Mammary epithelial cell (primary cell): ENCODE measurements around the gene NOX5.

Source experiments
- EZH2 ChIP-seq: IDR thresholded peaks from 2 replicates; pipeline ENCODE4 v1.6.1; 2012; ENCODE audit warnings: low read length, inconsistent platforms, borderline replicate concordance
- TF ChIP-seq, protein P1 (sequence below), 2 donors: IDR thresholded peaks in 1 of 2; conservative IDR thresholded peaks in 1 of 2; 2 replicates each; pipeline ENCODE4 v1.5.1; 2011 to 2012; ENCODE audit warnings: inconsistent platforms in 2 of 2, low read length in 2 of 2, mild to moderate bottlenecking in 2 of 2, control low read depth in 1 of 2, low read depth in 1 of 2; ENCODE audit not compliant: insufficient read depth in 1 of 2; ENCODE audit errors: extremely low read depth in 1 of 2

DNA sequence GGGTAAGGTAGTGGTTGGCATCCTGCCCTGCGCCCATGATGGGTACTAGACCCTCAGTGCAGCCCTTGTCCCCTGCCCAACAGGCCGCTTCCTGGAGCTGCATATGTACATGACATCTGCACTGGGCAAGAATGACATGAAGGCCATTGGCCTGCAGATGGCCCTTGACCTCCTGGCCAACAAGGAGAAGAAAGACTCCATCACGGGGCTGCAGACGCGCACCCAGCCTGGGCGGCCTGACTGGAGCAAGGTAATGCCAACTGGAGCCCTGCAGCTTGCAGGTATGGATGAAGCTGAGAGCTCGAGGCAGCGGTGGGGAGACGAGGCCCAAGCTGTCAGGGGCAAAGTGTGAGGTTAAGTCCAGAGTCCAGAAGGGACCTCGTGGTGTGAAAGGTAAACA, 40.8 kb downstream of the NOX5 start:
- TF ChIP-seq, protein P1, sequence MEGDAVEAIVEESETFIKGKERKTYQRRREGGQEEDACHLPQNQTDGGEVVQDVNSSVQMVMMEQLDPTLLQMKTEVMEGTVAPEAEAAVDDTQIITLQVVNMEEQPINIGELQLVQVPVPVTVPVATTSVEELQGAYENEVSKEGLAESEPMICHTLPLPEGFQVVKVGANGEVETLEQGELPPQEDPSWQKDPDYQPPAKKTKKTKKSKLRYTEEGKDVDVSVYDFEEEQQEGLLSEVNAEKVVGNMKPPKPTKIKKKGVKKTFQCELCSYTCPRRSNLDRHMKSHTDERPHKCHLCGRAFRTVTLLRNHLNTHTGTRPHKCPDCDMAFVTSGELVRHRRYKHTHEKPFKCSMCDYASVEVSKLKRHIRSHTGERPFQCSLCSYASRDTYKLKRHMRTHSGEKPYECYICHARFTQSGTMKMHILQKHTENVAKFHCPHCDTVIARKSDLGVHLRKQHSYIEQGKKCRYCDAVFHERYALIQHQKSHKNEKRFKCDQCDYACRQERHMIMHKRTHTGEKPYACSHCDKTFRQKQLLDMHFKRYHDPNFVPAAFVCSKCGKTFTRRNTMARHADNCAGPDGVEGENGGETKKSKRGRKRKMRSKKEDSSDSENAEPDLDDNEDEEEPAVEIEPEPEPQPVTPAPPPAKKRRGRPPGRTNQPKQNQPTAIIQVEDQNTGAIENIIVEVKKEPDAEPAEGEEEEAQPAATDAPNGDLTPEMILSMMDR (conservative IDR thresholded peaks at IDR 0.05 in 1 of 2, IDR thresholded peaks at IDR 0.05 in 1 of 2; ENCODE audit: extremely low read depth in 1 of 2, insufficient read depth in 1 of 2, low read depth in 1 of 2, low read length in 2 of 2), result no peak
- TF ChIP-seq EZH2, result no peak
